ENCODE results near the gene C11orf71.

Gene C11orf71

GRCh38 chr11:114392735-114393667 lies 7.3 kb downstream of the C11orf71 start:
- Histone ChIP-seq H3K4me1 (no peaks in the 10 kb centered on the region; the same call in 1 of the 2 replicates), H3K4me3 (no peak overlapping the region), H3K27me3 (ENCODE audit: low read depth) (no peaks in the 10 kb centered on the region; the same call in 1 of the 2 replicates), H3K9me3 (no peaks in the 10 kb centered on the region), H3K36me3 (replicated peaks) (no peaks in the 10 kb centered on the region)
- in situ Hi-C loops (cut with MboI; ENCODE audit: low sequenced_read_pairs), result no loop called here
- DNase-seq (ENCODE audit: low spot score in 2 of 2), result no peak

DNA sequence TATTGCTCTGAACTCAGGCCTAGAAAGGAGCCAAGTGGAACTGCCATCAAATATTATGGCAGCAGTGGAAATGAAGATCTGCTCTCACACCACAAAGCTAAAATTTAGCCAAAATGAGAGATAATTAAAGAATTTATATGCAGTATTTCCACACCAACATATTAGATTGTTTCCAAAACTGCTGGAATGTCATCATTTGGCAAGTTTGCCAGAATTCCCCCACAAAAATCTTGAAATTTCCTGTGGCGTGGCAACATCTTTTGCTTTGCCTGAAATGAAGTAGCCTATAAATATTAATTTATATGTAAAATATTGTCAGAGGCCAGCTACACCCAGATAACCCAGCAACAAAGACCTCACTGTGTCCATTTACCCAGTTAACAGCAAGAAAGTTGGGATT lies 13.8 kb downstream of the C11orf71 start:
- H3K9me3 ChIP-seq, result no peaks in the 10 kb centered on the region
- no peak for DNase-seq (ENCODE audit: low spot score in 2 of 2)
- in situ Hi-C loops (cut with MboI; ENCODE audit: low sequenced_read_pairs), result no loop called here
- H3K4me3 ChIP-seq, result no peak overlapping the region
- H3K4me1 ChIP-seq, result no peaks in the 10 kb centered on the region
- H3K27me3 ChIP-seq (ENCODE audit: low read depth), result no peaks in the 10 kb centered on the region
- H3K36me3 ChIP-seq (replicated peaks), result no peaks in the 10 kb centered on the region

- in situ Hi-C loops (cut with MboI; ENCODE audit: low sequenced_read_pairs), result no loop called here
- Histone ChIP-seq H3K27me3 (ENCODE audit: low read depth) (no peaks in the 10 kb centered on the region), H3K36me3 (replicated peaks) (no peaks in the 10 kb centered on the region), H3K4me3 (no peak overlapping the region), H3K4me1 (no peaks in the 10 kb centered on the region), H3K9me3 (no peaks in the 10 kb centered on the region)
- DNase-seq (ENCODE audit: low spot score in 2 of 2), result no peak
These were observed 14.2 kb downstream of the C11orf71 start for GRCh38 chr11:114386131-114386530.

DNA sequence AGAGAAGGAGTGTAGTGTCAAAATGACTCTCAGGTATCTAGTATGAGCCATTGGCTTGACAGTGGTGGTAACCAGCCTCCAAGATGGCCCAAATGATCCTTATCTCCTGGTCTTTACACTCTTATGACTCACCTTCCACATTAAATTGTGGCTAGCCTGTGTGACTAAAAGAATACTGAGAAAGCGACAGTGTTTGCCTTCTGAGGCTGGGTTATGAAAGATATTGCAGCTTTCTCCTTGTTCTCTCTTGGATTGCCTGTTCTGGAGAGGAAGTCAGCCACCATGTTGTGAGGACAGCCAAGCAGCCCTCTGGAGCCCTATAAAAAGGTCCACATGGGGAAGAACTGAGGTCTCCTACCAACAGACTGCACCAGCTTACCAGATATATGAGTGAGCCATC lies 15.8 kb downstream of the C11orf71 start:
- Histone ChIP-seq H3K36me3 (replicated peaks) (no peaks in the 10 kb centered on the region), H3K4me3 (no peak overlapping the region), H3K9me3 (no peaks in the 10 kb centered on the region), H3K4me1 (no peaks in the 10 kb centered on the region), H3K27me3 (ENCODE audit: low read depth) (peaks cover 5% of the 10 kb centered on the region)
- no peak for DNase-seq (ENCODE audit: low spot score in 2 of 2)
- in situ Hi-C loops (cut with MboI; ENCODE audit: low sequenced_read_pairs), result no loop called here

- H3K36me3 ChIP-seq (replicated peaks), result no peaks in the 10 kb centered on the region
- in situ Hi-C loops (cut with MboI; ENCODE audit: low sequenced_read_pairs), result no loop called here
- H3K4me3 ChIP-seq, result no peak overlapping the region
- peaks cover 5% of the 10 kb centered on the region for H3K27me3 ChIP-seq (ENCODE audit: low read depth)
- no peak for DNase-seq (ENCODE audit: low spot score in 2 of 2)
- H3K9me3 ChIP-seq, result no peaks in the 10 kb centered on the region
- no peaks in the 10 kb centered on the region for H3K4me1 ChIP-seq
These were observed 17.8 kb downstream of the C11orf71 start for GRCh38 chr11:114382509-114382908.

DNA sequence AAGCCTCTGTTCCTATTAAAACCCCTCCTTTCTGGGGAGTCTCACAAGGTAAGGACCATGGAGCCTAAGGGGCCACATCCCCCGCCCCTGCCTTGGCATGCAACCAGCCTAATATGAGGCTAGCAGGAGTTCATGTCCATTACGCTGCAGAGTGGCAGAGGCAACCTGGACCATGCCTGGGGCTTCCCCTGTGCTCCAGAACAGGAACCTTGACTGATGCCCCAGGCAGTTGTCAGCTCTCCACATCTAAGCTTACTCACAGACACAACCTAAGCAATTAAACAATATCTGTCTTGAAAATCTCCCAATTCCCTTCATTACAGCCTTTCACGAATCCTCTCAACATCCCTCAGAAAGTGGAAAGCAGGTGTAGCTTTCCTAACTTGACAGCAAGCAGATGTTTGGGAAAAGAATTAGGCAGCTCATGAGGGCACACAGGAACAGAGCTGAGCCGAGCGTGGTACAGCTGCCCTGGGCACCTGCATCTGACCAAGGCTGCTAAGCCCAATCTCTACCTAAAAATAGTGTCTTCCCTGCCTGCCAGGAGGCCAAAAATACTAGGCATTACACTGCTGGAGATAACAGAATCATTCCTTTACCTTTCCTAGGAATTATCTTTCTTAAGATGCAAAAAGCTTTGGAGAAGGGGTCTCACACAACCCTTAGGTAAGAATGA lies 20.8 kb downstream of the C11orf71 start:
- no peak for DNase-seq (ENCODE audit: low spot score in 2 of 2)
- in situ Hi-C loops (cut with MboI; ENCODE audit: low sequenced_read_pairs), result no loop called here

GRCh38 chr11:114377612-114378267 lies 22.6 kb downstream of the C11orf71 start:
- Histone ChIP-seq H3K4me1 (no peaks in the 10 kb centered on the region), H3K27me3 (ENCODE audit: low read depth) (peaks cover 11% of the 10 kb centered on the region), H3K4me3 (no peak overlapping the region), H3K9me3 (no peaks in the 10 kb centered on the region), H3K36me3 (replicated peaks) (no peaks in the 10 kb centered on the region)
- in situ Hi-C loops (cut with MboI; ENCODE audit: low sequenced_read_pairs), result no loop called here
- DNase-seq (ENCODE audit: low spot score in 2 of 2), result no peak

More for the DNA sequence above, 20.8 kb downstream of the C11orf71 start:
- Histone ChIP-seq H3K4me3 (no peak overlapping the region), H3K9me3 (no peaks in the 10 kb centered on the region), H3K36me3 (replicated peaks) (no peaks in the 10 kb centered on the region), H3K4me1 (no peaks in the 10 kb centered on the region), H3K27me3 (ENCODE audit: low read depth) (peaks cover 11% of the 10 kb centered on the region)

DNA sequence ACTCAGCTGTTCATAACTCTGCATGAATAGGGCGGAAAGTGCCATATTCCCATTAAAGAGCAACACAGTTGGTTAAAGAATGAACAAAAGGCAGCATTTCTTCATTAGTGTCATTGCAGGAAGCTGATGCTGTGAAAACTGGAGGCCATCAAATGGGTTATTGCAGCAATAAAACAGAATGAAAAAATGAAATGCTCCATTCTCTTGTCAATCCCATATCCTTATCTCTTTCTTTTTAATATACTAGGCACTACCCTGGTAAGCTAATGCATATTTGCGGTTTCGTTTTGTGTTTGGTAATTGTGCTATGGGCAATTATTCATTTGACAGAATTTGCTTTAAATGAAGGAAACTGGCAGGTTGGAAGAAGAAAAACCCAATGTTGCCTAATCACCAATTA lies 25.3 kb downstream of the C11orf71 start:
- H3K4me1 ChIP-seq, result no peaks in the 10 kb centered on the region
- DNase-seq (ENCODE audit: low spot score in 2 of 2), result no peak
- H3K4me3 ChIP-seq, result no peak overlapping the region
- H3K27me3 ChIP-seq (ENCODE audit: low read depth), result peaks cover 7% of the 10 kb centered on the region; the same call in 1 of the 2 replicates
- in situ Hi-C loops (cut with MboI; ENCODE audit: low sequenced_read_pairs), result no loop called here
- H3K9me3 ChIP-seq, result no peaks in the 10 kb centered on the region
- no peaks in the 10 kb centered on the region for H3K36me3 ChIP-seq (replicated peaks)

DNA sequence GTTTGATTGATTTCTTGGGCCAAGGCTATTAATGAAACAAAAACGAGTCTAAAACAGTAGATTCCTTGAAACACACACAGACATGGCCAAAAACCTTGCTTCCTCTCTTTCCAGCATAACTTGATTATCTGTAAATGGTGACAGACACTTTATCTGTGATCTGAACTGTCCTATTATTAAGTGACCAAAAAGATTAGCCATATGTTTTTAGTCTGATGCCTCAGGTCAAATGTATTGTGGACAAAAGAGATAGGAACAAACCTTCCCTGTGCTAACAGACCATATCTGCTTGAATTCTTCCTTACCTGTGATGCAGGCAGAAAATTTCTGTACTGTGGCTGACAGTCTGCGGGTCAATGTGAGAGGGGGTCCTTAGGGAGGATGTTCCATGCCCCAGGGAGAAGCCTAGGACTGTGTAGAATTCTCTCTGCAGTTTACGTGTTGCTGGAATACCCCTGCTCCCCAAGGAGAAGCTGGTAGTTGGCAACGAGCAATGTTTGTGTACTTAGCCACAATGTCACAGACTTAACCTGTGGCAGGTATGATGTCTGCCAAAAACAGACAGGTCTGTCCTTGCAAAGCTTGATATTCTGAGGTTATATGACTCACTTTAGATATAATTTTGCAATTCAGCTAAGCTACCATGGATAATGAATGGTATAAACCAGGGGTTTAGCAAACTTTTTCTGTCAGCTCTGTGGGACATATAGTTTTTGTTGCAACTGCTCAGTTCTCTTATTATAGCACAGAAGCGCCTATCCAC lies 31.2 kb downstream of the C11orf71 start:
- in situ Hi-C loops (cut with MboI; ENCODE audit: low sequenced_read_pairs), result no loop called here
- no peaks in the 10 kb centered on the region for H3K9me3 ChIP-seq
- no peak overlapping the region for H3K4me3 ChIP-seq

GRCh38 chr11:114367244-114367957 lies 32.9 kb downstream of the C11orf71 start:
- no peaks in the 10 kb centered on the region for H3K36me3 ChIP-seq (replicated peaks)
- H3K4me1 ChIP-seq, result no peaks in the 10 kb centered on the region
- peaks cover 21% of the 10 kb centered on the region for H3K27me3 ChIP-seq (ENCODE audit: low read depth)
- in situ Hi-C loops (cut with MboI; ENCODE audit: low sequenced_read_pairs), result no loop called here
- no peak for DNase-seq (ENCODE audit: low spot score in 2 of 2)
- H3K9me3 ChIP-seq, result no peaks in the 10 kb centered on the region
- no peak overlapping the region for H3K4me3 ChIP-seq

More for the DNA sequence above, 31.2 kb downstream of the C11orf71 start:
- H3K36me3 ChIP-seq (replicated peaks), result no peaks in the 10 kb centered on the region
- no peak for DNase-seq (ENCODE audit: low spot score in 2 of 2)
- H3K27me3 ChIP-seq (ENCODE audit: low read depth), result peaks cover 20% of the 10 kb centered on the region
- no peaks in the 10 kb centered on the region for H3K4me1 ChIP-seq

GRCh38 chr11:114366331-114367243 lies 33.7 kb downstream of the C11orf71 start:
- in situ Hi-C loops (cut with MboI; ENCODE audit: low sequenced_read_pairs), result no loop called here
- H3K4me1 ChIP-seq, result no peaks in the 10 kb centered on the region
- DNase-seq (ENCODE audit: low spot score in 2 of 2), result no peak
- H3K27me3 ChIP-seq (ENCODE audit: low read depth), result peaks cover 21% of the 10 kb centered on the region
- no peaks in the 10 kb centered on the region for H3K9me3 ChIP-seq
- no peaks in the 10 kb centered on the region for H3K36me3 ChIP-seq (replicated peaks)
- H3K4me3 ChIP-seq, result no peak overlapping the region

DNA sequence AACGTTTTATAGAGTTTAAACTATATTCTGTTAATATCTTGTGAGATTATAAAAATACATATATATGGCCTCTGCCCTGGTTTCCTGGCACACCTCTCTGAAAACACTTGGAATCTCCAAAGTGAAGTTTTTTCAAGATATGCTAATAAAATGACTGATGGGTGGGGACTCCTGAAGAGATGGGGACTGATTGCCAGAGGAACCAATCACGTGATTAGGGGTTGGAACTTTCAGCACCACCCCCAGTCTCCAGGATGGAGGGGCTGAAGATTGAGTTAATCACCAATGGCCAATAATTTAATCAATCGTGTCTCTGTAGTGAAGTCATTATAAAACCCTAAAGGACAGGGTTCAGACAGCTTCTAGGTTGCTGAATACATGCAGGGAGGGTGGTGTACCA lies 37.4 kb downstream of the C11orf71 start:
- H3K4me3 ChIP-seq, result no peak overlapping the region
- H3K36me3 ChIP-seq (replicated peaks), result no peaks in the 10 kb centered on the region
- H3K4me1 ChIP-seq, result no peaks in the 10 kb centered on the region
- H3K9me3 ChIP-seq, result no peaks in the 10 kb centered on the region
- DNase-seq (ENCODE audit: low spot score in 2 of 2), result no peak
- in situ Hi-C loops (cut with MboI; ENCODE audit: low sequenced_read_pairs), result no loop called here
- peaks cover 20% of the 10 kb centered on the region for H3K27me3 ChIP-seq (ENCODE audit: low read depth)
